Inflammatory macrophage (primary cell): ENCODE data around the gene ZNF746.
"Not testable (repeated sequence)": the region's sequence is repeated elsewhere in the genome, so short reads cannot be mapped to it uniquely, and the experiment has no call there.

Experiments
- DNase-seq, 2 donors: peaks; one replicate each; pipeline ENCODE4 v3.0.0-alpha.2; 2020 to 2022

The ZNF746 gene

DNA sequence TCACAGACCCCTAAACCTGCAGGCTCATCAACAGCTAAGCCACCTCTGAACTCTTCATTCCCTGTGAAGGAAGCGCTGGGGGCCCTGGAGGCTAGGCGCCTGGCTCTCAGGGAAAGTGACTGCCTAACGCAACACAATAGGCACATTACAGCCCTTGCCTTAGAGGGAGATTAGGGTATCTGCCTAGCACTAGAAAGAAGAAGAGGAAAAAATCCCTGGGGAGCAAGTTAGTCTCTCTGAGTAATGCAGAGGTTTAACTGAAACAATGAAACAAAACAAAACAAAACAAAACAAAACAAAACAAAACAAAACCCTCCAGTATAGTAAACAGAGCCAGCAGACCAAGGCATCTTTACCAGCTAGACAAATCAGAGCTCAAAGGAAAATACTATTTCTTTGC, 39.4 kb downstream of the ZNF746 start:
- DNase-seq, result no peak

DNA sequence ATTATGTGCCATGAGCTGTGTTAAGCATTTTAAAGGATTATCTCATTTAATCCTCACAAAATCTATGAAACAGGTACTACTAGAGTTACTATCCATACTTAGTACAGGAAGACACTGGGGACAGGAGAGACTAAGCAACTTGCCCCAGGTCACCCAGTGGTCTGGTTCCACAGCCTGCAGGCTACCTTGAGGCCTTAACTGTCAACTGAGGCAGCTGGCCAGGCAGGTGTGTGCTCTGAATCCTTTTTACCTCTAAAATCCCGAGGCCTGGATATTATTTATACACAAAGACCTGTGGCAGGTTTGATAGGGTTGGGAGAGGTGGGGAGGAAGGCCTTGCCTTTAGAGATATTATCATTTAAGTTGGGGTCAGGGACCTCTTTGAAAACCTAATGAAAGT, 39.8 kb downstream of the ZNF746 start:
- no peak for DNase-seq

DNA sequence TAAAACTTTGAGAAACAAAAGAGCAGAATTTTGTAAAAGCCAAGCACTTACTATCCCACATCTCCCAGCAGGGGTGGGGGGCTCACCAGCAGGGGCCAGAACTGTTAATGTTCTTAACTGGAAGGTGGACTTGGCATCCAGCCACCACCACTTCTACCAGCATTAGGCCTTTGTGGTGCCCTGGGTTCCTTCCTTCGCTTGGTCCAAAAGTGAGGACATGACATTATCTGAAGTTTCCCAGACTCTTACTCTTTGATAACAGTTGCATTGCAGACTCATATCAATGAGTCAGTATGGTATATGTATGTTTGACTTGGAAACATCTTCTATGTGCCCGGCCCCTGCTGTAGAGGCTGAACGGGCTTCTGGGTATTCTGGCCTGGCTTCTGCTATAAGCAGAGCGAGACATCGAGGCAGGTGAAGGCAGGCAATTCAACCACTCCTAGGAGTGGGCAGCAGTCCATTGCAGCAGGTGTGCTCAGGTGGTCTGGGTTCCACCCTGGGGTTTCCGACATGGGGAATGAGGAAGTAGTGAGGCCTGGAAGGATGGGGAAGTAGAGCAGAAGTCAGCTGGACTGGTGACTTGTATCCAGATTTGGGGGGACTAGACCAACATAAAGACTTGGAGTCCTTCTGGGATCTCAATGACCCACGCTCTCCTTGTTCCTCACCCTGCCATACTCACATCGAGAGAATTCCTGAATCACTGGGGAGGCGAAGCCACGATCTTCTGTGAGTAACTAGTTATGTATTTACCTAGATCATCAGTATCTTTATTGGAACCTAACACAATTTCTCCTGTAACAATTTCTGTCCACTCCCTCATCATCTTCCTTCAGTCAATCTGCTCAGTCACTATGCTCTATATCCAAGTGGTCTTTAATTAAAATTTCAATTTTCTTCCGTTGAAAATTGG, 40.8 kb downstream of the ZNF746 start:
- no peak for DNase-seq

DNA sequence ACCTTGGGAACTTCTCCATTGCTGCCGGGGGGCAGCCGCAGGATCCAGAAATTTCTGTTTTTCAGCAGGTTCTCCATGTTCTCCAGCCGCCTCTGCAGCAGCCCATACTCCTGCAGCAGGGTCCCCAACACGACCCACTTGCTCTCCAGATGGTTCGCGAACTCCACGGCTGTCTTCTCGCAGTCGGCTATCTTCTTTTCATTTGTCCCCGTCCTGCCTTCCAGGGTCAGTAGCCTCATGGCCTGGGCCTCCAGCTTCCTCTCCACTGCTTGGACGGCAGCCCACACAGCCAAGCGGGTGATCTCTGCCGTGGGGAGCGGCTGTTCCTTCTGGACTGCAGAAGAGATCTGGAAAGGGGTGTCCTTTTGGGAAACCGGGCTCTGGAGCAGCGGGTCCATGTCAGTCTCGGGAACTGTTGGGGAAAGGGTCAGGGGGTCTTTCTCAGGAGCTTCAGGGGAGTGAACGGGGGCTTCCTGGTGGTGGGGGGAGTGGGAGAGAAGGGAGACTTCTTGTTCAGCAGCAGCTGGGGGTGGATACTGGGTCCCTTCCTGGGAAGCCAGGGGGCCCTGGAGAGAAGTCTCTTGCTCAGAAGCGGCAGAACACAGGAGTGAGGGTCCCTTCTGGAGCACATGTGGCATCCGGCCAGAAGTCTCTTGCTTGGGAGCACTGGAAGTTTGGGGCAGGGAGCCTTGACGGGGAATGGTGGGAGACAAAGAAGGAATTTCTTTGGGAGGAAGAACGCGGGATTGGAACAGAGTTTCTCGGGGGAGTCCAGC, 42.2 kb downstream of the ZNF746 start:
- DNase-seq, result no peak

DNA sequence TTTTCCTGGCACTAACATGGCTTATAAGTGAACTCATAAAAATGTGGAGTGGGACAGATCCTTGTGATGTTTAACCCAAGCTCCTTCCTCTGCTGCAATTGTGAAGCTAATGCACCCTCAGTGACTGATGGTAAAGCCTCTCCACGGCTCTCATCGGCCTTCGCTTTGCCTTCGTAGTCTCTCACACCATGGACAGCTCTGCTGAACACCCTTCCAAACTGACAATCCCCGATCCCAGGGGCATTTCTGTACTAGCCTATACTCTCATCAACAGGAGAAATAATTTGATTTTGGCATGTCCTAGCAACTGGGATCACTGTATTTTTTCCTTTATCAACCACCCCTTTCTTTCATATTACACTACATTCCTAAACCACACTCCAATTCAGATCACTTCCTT, 42.9 kb downstream of the ZNF746 start:
- DNase-seq, result no peak

DNA sequence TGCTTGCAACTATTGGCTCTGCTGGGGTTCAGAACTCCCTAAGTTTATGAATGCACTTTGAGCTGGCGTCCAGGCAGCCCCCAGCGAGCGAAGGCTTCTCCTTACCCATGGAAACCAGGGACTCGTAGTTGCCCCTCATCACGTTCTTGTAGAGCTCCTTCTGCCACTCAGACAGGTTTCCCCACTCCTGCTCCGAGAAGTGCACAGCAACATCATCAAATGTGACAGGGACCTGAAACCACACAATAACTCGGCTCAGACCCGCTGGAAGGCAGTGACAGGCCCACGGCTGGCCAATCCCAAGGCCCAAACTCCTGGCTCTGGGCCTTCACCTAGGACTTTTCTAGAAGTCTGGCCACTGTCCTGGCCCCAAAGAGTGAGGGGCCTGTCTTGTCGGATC, 43.6 kb downstream of the ZNF746 start:
- no peak for DNase-seq

DNA sequence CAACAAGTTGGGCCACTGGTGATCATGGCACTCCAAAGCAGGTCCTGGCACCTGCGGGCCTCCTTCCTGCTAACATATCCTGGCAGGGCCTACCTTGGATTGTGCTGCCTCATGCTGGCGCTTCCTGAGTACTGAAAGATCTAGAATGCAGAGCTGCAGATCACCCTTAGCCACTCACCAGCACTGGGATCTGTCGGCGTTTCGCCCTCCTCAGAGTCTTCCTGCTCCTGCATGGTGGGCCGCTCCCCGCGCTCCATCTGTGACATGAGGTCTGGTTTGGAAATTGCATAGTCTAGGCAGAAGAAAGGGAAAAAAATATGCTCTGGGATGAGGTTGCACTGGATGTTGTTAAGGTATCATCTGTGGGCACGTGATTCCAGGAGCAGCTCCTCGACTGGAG, 46.8 kb downstream of the ZNF746 start:
- DNase-seq, result no peak

DNA sequence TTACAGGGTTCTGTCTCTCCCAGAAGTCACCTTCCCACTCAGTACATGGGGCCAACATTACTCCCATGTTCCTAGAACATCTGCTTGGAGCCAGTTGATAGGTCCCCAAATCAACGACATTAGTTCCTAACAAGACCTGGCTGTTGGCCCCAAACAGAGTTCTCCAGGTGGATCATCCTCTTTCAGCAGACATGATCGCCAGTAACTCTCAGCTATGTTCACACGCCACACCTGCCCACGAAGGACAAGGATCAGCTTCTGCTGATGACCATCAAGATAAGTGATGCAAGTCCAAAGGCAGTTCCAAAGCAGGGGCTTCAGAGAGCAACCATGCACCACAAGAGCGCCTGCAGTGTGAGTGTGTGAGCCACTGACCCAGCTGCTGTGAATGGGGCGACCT, 47.7 kb downstream of the ZNF746 start:
- no peak for DNase-seq

DNA sequence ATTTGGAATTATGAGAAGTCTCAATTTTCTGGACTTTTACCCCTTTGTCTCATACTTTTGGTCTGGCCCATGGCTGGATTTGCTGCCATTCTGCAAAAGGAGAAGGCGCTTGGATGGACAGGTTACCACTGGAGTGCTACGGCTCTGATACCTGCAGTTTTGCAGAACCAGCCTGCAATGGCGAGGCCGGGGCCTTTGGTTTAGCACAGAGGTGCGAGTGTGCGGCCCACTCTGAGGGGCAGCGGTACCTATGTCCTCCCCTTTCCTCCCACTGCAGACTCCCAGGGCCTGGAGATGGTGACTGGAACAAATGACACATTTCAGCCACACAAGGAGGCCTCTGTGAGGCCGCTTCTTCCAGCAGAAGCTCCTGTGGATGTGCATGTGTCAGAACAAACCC, 48.6 kb downstream of the ZNF746 start:
- DNase-seq, result no peak

DNA sequence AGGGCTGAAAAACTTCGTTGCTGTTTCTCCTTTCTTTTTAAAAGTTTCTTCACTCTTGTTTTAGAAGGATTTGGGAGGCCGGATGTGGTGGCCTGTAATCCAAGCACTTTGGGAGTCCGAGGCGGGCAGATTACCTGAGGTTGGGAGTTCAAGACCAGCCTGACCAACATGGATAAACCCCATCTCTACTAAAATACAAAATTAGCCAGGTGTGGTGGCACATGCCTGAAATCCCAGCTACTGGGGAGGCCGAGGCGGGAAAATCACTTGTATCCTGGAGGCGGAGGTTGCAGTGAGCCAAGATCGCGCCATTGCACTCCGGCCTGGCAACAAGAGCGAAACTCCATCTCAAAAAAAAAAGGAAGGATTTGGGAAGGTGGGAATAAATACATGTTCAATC, 51.6 kb downstream of the ZNF746 start:
- not testable (repeated sequence) for DNase-seq

DNA sequence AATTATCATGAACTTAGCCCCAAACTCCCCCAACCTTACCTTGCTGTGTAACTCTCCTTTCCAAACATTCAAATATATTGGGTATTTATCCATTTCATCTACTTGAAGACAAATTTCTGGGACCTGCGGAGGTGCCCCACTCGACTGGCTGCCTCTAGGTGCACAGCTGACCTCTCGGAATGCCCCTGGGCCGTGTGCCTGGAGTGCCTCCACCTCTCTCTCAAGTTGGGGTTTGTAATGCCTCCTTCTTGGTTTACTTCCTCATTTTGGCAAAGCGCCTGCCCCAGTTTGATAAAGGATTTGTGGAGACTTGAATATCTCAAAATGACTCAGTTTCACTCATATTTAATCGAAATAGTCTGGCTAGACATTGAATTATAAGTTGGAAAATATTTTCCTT, 53.3 kb downstream of the ZNF746 start:
- DNase-seq, result no peak

DNA sequence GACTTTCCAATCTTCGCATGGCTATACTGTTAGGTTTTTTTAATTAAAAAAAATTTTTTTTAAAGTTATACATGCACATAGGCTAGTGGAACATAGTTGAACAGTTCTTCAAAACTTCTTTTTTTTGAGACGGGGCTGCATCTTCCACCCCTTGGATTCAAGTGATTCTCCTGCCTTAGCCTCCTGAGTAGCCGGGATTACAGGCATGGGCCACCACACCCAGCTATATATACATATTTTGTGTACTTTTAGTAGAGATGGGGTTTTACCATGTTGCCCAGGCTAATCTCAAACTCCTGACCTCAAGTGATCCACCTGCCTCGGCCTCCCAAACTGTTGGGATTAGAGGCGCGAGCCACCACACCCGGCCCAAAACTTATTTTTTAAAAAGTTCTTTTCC, 54.1 kb downstream of the ZNF746 start:
- no peak for DNase-seq

DNA sequence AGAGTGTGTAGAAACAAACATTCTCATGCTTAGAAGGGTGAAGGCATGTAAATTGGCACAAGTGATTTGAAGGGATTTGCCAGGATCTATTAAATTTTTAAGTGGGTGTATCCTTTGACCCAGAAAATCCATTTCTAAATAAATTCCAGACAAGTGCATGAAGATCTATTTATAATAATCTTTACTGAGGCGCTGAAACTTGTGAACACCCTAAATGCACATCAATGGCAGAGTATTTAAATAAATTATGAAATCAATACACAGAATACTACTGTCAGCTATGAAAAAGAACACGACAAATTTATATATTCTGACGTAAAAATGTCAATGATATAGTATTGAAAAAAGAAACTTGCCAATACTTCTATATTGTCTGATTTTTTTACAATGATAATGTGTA, 54.7 kb downstream of the ZNF746 start:
- DNase-seq, result no peak

DNA sequence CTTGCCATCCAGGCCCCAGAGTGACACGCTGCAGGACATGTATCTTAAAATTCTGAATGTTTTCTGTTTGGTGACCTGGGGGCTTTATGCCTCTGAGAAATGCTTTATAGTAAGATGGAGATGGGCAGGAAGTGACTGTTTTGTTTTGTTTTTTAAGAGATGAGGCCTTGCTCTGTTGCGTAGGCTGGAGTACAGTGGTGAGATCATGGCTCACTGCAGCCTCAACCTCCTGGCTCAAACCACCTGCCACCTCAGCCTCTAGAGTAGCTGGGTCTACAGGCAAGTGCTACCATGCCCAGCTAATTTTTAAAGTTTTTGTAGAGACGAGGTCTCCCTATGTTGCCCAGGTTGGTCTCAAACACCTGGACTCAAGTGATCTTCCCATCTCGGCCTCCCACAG, 57.4 kb downstream of the ZNF746 start:
- no peak for DNase-seq

DNA sequence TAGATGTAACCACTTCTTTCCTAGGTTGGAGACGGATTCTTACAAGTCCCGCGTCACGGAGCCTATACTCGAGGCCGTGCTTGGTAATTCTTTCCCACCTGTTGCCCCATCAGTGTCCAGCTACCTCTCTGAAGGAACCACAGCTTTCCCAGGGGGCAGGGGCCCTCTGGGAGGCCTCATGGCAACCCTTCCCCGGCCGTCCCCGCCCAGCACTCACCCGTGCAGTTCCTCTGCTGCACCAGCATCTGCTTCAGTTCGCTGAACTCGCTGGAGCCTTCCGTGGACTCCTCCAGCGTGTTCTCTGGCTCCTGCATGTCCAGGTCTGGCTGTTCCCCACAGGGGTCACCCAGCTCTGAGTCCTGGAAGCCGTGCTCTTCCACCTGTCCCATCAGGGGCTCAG, 61.3 kb downstream of the ZNF746 start:
- DNase-seq, result no peak

DNA sequence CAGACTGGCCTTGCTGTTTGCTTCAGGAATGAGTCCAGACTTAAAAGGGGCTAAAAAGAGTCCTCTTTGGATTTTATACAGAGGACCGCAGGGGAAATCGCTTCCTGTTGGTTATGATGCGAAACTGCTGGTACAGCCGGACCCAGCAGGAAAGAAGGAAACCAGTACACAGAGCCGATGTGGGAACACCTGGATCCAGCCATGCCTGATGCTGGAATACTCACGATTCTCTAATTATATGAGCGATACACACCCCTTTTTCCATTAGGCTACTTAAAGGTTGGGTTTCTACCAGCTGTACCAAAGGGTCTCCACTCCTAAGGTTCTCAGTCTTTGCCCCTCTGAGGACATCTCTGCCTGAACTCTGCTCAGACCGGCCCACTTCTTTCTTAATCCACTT, 64.5 kb downstream of the ZNF746 start:
- no peak for DNase-seq

DNA sequence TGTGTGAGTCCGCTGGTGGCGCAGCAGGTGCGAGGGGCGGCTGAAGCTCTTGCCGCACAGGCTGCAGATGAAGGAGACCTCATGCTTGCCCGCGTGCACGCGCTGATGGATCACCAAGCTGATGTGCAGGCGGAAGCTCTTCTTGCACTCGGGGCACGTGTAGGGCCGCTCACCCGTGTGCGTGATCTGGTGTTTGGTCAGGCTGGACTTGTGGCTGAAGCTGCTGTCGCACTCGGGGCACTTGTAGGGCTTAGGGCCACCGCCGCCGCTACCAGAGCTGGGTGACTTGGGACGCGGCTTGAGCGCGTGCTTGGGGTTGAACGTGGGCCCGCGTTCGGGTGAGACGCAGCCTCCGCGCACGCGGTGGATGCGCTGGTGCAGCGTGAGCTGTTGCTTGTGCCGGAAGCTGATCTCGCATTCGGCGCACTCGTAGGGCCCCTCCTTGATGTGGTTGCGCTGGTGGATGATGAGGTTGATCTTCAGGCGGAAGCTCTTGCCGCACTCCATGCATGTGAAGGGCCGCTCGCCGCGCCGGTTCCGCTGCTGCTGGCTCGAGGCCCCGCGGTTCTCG, 65.4 kb downstream of the ZNF746 start:
- no peak for DNase-seq

DNA sequence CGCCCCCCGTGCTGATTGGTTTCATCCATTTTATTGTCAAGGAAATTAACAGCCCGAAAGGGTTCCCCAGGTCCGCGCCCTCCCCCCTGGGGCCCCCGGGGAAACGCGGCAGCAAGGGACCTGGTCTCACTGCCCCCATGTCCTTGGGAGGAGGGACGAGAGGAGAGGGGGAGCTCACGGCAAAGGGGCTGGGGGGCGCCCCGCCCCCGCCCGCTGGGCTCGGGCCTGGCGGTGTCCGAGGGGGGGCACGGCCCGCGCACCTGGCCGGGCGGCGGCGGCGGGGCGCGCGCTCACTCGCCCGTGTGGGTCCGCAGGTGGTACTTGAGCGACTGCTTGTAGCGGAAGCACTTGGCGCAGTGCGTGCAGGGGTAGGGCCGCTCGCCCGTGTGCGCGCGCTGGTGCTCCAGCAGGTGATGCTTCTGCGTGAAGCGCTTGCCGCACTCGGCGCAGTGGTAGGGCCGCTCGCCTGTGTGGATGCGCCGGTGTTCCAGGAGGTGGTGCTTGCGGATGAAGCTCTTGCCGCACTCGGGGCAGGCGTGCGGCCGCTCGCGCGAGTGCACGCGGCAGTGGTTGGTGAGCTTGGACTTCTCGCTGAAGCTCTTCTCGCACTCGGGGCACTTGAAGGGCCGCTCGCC, 66.0 kb downstream of the ZNF746 start:
- no peak for DNase-seq

DNA sequence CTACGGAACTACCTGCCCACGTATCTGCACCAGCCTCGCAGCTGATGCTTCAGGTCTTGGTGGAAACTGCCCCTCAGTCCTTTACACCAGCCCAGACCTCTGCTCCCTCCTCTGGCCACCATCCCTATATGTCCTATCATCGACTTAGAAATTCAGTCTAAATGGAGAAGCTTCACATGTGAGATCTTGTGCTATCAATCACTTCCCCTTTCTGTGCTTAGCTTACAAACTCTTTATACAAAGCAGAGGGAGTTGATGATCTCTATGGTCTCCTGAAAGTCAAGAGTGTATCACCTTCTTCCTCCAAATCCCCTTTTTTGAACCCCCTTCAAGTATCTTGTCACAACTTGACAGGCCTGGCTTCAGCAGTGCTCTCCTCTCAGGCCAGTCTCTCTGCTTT, 67.4 kb downstream of the ZNF746 start:
- peak in 1 of 2 donors; percentile 26 for DNase-seq

DNA sequence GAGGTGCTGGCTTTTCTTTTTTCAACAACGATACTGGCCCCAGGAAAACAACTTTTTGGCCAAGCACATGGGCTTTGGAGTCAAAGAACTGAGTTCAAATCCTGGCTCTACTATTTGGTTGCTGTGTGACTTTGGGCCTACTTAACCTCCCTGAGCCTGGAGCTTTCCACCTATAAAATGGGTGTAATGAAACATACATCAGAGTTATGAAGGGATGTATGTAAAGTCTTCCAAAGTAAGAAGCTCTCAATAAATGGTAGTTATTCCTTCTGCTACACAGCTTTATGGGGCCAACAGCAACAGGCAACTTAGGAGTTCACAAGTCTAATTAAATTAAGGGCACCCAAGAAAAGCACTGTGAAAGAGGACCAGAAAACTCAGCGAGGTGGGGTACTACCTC, 69.7 kb downstream of the ZNF746 start:
- no peak for DNase-seq

DNA sequence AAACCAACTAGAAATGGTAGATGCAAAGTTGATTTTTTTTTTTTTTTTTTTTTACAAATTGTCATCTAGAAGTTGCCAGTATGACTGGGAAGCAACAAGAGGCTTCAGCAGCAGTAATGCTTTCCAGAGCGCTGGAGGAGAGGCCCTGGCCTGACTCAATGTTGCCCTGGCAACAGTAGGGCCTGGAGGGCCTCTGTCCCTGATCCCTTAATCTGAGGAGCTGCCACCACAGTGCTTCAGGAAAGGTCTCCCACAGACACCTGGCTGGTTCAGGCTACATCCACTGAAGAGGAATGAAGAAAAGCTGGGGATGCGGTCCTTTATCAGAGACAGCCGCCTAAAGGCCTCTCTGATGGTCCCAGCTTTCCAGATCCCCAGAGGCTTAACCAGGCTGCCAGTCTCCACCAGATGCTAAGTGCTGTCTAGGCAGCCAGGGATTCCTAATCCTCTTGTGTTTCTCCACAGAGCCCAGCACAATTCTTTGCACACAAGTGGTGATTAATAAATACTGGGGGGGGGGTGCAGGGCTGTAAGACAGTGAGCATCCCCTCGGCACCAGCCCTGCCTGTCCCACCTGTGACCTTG, 70.4 kb downstream of the ZNF746 start:
- no peak for DNase-seq

DNA sequence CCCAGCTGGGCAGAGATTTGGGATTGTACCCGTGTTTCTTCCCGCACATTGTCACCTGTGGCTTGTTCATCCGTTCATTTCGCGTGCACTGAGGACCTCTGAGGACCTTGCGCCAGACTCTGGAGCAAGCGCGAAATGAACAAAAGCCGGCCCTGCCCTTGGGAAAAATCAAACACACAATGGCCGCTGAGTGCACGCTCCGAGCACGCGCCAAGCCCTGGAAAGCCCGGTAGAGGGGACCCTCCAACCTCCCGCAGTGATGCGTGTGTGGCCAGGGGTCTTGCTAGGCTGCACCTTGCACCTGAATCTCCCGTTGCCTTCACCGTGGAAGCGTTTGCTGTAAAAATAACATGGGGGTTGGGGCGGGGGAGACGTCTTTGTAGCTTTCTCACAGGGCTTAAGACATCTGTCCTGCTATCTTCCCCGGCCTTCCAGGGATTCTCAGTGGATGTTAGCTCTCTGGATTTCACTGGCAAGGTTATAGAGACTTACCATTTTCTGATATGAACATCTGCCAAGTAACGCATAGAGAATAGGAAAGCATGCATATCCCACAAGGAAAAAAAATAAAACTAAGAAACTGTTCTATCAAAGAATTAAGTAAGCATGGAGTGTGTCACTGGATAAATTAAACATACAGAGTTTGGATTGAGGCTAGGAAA, 74.0 kb downstream of the ZNF746 start:
- DNase-seq, result no peak
